ENCODE data around the gene ZNF627.

DNA sequence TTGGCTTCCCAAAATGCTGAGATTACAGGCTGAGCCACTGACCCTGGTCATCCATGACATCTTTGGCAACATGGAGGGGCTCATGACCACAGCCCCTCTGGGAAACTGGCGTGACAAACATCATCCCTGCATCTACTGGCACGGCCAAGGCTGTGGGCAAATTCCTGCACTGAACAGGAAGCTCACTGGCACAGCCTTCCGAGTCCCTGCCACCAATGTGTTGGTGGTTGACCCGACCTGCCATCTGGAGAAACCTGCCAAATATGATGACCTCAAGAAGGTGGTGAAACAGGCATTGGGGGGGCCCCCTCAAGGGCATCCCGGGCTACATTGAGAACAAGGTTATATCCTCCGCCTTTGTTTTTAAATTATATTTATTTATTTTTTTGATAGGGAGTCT, 11.0 kb upstream of the ZNF627 start:
- no peak for TF ChIP-seq POLR2A (IDR thresholded peaks at IDR 0.05)
- TF ChIP-seq, protein P1, sequence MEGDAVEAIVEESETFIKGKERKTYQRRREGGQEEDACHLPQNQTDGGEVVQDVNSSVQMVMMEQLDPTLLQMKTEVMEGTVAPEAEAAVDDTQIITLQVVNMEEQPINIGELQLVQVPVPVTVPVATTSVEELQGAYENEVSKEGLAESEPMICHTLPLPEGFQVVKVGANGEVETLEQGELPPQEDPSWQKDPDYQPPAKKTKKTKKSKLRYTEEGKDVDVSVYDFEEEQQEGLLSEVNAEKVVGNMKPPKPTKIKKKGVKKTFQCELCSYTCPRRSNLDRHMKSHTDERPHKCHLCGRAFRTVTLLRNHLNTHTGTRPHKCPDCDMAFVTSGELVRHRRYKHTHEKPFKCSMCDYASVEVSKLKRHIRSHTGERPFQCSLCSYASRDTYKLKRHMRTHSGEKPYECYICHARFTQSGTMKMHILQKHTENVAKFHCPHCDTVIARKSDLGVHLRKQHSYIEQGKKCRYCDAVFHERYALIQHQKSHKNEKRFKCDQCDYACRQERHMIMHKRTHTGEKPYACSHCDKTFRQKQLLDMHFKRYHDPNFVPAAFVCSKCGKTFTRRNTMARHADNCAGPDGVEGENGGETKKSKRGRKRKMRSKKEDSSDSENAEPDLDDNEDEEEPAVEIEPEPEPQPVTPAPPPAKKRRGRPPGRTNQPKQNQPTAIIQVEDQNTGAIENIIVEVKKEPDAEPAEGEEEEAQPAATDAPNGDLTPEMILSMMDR (IDR thresholded peaks at IDR 0.05): no peak

All from ovary (tissue), 3 donors.